ENCODE data around the gene PRSS38. TPM values are rescaled to one million over a fixed set of nuclear protein-coding genes. Genes with fewer than 3 reads are reported as not detected.

PRSS38 gene
- not detected in 5 replicates for total RNA-seq (2022; extraction: Qiagen RNA extraction)

GRCh38 chr1:227815468-227816409 is at the start of gene PRSS38:
Gene PRSS38, plus strand, starts transcription at chr1:227815675. Its CDS starts 42 bp downstream, at chr1:227815717.

Other genes with a start within 250 kb of the PRSS38 start
- 27.0 to 31.2 TPM (median 29.1 TPM) in 5 replicates for gene JMJD4, start 80.4 kb upstream of the PRSS38 start, total RNA-seq (2022; extraction: Qiagen RNA extraction)
- gene SNAP47, start 80.2 kb upstream of the PRSS38 start, total RNA-seq (2022; extraction: Qiagen RNA extraction), result 26.4 to 29.7 TPM (median 28.7 TPM) in 5 replicates
- gene WNT9A, start 132.3 kb downstream of the PRSS38 start, total RNA-seq (2022; extraction: Qiagen RNA extraction), result 5.6 to 8.6 TPM (median 7.2 TPM) in 5 replicates
- 0.02 to 0.05 TPM (median 0.03 TPM) in 3 of 5 replicates, not detected in the others for gene WNT3A, start 191.3 kb downstream of the PRSS38 start, total RNA-seq (2022; extraction: Qiagen RNA extraction)